SK-N-MC (cell line): ENCODE measurements around the gene KIF25.

Source experiments
- EZH2 ChIP-seq: fragments of 200-600 bp; sonication (generic); IDR thresholded peaks from one replicate; pipeline ENCODE4 v1.6.1; 2017; ENCODE audit warnings: antibody characterized with exemption
- FOXP2 ChIP-seq: optimal IDR thresholded peaks from 2 replicates; pipeline ENCODE3; 2011; ENCODE audit warnings: mild to moderate bottlenecking, moderate library complexity; ENCODE audit not compliant: insufficient read depth; ENCODE audit errors: extremely low read length, control extremely low read depth
- POLR2AphosphoS5 ChIP-seq: IDR thresholded peaks from 2 replicates; pipeline ENCODE4 v1.6.1; 2012; ENCODE audit warnings: mild to moderate bottlenecking, low read depth, low read length, borderline replicate concordance

DNA sequence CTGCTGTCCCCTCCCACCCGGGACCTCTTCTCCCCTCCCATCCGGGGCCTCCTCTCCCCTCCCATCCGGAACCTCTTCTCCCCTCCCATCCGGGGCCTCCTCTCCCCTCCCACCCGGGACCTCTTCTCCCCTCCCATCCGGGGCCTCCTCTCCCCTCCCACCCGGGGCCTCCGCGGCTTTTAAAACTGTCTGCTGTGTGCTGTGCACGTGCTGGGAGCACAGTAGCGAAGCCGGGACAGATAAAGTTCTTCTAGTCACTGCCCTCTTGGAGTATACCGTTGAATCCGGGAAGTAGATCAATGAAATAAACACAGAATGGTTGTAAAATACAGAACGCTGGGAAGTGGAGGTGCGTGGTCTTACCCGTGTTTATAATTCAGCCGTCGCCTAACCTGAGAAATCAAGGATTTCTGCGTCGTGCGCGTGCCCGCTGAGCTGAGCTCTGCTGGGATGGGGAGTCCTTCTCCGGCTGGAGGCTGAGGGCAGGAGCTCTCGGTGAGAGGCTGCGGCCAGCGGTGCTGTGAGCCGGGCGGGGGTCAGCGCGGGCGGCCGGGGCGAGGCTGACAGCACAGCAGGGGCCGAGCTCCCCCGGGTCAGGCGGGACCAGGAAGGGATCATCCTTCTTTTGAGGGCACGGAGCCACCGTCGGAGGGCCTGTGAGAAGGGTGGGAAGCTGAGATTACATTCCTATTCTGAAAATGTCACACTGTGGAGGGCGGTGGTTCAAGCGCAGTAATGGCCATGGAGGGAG is 19.6 kb upstream of the KIF25 start:
- TF ChIP-seq EZH2 (no peak), POLR2AphosphoS5 (no peak), FOXP2 (no peak)
